Choroid plexus epithelial cell (primary cell): ENCODE data around the gene KCNQ1.
A peak's percentile ranks its signal among the peaks of the same experiment; 100 is the strongest.
"Not testable (repeated sequence)": the region's sequence is repeated elsewhere in the genome, so short reads cannot be mapped to it uniquely, and the experiment has no call there.

Experiments
- DNase-seq: peaks from one replicate; pipeline ENCODE4 v3.0.0-alpha.2; 2010; ENCODE audit warnings: low read depth
- H3K4me3 ChIP-seq: 2 replicates; pipeline ENCODE4 v1.5.1; 2011; ENCODE audit warnings: low read depth, mild to moderate bottlenecking, control low read depth, low read length, moderate library complexity
- CTCF ChIP-seq: conservative IDR thresholded peaks from 2 replicates; pipeline ENCODE4 v1.5.1; 2011; ENCODE audit warnings: low read depth, mild to moderate bottlenecking, control low read depth, inconsistent platforms, low read length, moderate library complexity

KCNQ1 gene

DNA sequence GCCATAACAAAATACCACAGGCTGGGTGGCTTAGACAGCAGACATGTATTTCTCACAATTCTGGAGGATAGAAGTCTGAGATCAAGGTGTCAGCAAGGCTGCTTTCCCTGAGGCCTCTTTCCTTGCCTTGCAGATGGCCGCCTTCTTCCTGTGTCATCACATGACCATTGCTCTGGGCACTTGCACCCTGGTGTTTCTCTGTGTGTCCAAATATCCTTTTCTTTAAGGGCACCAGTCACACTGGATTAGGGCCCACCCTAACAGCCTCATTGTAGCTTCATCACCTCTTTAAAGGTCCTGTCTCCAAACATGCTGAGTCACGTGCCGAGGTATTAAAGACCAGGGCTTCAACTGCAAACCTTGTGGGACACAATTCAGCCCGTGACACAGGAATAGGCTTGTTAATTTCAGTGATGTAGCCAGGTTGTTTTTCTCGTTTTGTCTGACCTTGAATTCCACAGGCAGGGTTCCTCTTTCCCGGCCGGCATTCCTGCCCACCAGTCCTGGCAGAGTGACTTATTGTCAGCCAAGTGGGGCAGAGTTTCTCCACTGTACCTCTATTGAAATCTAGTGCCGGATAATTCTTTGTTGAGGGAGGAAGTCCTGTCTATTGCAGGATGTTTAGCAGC, 154.9 kb downstream of the KCNQ1 start:
- TF ChIP-seq CTCF, result no peak
- no peak overlapping the region for H3K4me3 ChIP-seq

DNA sequence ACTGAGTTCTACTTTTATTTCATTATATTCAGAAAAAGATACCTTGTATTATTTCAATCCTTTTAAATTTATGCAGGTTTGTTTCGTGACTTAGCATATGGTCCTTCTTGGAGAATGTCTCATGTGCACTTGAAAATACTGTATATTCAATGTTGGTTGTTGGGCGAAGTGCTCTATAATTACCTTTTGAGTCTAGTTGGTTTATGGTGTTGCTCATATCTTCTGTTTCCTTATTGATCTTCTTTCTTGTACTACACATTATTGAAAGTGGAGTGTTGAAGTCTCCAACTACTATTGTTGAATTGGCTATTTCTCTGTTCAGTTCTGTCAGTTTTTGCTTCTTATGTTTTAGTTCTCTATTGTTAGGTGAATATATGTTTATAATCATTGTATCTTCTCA, 164.5 kb downstream of the KCNQ1 start:
- H3K4me3 ChIP-seq, result no peak overlapping the region
- DNase-seq, result no peak
- TF ChIP-seq CTCF, result no peak

More for the DNA sequence above, 154.9 kb downstream of the KCNQ1 start:
- no peak for DNase-seq

DNA sequence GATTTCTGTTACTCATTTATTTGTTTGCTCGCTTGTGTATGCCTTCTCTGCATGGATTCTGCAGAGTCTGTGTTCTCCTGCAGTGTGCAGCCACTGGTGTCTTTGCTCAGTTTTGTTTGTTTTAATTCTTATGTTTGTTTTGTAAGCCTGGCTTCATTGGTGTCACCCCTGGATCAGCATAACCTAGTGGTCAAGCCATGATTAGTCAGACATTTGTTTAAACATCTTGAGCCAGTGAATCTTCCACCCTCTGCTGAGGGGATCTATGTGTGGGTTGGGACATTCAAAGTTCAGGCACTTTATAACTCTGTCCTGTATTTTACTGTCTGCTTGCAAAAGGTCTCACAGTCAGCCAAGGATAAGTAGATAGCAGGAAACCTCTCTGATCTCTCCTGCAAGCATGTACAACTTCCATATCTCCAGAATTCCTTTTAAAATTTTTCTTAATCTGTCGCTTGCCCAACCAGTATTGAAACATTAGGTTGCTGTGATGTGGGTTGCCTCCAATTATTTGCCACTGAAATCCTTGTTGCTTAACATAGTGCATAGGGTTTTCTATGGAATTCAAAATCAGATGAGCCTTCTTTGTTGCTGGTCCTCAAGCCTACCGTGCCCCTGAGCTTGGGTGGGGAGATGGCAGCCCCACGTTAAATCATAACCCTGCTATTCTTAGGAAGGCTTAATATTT, 168.2 kb downstream of the KCNQ1 start:
- peak; percentile 3 for TF ChIP-seq CTCF
- peak; percentile 38 for DNase-seq
- H3K4me3 ChIP-seq, result no peak overlapping the region

DNA sequence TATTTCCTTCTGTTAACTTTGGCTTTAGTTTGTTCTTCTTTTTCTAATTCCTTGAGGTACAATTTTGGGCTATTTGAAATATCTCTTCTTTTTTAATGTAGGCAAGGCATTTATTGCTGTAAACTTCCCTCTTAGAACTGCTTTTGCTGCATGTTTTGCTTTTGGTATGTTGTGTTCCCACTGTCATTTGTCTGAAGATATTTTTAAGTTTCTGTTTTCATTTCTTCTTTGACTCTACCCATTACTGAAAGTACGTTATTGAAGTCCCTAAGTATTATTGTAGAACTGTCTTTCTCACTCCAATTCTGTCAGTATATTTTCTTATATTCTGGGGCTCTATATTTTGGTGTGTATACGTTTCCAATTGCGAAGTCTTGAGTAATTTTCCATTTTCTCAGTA, 177.1 kb downstream of the KCNQ1 start:
- no peak for DNase-seq
- H3K4me3 ChIP-seq, result no peak overlapping the region
- TF ChIP-seq CTCF, result no peak

DNA sequence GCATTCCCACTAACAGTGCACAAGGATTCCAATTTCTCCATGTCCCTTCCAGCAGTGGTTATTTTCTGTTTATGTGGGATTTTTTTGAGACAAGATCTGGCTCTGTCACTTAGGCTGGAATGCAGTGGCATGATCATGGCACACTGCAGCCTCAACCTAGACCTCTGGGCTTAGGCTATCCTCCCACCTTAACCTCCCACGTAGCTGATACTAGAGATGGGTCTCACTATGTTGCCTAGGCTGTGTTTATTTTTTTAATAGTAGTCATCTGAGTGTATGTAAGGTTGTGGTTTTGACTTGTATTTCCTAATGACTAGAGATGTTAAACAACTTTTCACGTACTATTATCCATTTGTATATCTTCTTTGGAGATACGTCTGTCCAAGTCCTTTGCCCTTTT, 180.4 kb downstream of the KCNQ1 start:
- H3K4me3 ChIP-seq, result no peak overlapping the region
- no peak for DNase-seq
- no peak for TF ChIP-seq CTCF

GRCh38 chr11:2630679-2631078, 185.9 kb downstream of the KCNQ1 start:
- no peak for TF ChIP-seq CTCF
- DNase-seq, result no peak
- H3K4me3 ChIP-seq, result no peak overlapping the region

- no peak overlapping the region for H3K4me3 ChIP-seq
- TF ChIP-seq CTCF, result no peak
- no peak for DNase-seq
Measured at GRCh38 chr11:2631161-2631560, 186.4 kb downstream of the KCNQ1 start.

- DNase-seq, H3K4me3 ChIP-seq: not testable (repeated sequence)
Measured at GRCh38 chr11:2639763-2640162, 195.0 kb downstream of the KCNQ1 start.
